ENCODE measurements around the gene C1QTNF4. TPM values are rescaled to one million over a fixed set of nuclear protein-coding genes. Genes with fewer than 3 reads are reported as not detected.
A peak's percentile ranks its signal among the peaks of the same experiment; 100 is the strongest.

C1QTNF4 gene
- total and polyA plus RNA-seq, 9 of the 15 experiments (the other 6 are each of a cell fraction or from before 2014, with no cell fraction given), result not detected

DNA sequence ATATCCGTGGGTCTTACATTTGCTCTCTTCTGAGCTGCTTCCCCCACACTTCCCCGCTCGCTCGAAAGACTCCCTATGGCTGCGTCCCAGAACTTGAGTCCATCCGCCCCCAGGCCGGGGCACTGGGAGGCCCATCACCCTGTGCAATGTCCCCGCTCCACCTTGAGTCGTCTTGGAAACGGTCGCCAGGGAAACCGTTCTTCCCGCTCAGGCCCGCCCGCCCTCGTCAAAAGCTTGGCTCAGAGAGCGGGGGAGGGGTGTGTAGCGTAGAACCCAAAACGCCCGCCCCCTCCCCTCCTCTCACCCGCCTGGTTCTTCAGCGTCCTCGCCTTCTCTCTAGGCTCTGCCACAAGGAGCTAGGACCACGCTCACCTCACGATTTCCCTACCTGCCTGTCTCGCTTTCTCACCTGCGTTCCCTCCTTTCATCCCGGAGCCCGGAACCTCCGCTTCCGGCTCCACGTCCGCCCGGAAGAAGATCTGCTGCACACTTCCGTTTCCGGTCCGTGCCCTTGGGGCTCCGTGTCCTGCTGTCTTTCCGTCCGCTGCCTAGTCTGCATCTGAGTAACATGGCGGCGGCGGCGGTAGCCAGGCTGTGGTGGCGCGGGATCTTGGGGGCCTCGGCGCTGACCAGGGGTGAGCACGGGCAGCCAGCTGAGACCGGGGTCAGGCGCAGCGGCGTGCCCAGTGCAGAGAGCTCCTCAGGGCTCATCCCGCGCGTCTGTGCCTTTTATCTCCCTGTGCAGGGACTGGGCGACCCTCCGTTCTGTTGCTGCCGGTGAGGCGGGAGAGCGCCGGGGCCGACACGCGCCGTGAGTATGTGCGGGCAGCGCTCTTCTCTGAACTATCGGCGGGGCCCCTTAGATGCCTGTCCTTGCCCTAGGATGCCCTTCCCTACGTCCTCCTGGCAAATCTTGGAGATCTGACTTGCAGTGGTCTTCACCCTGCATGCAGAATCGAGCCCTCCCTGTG is 15.4 kb downstream of the C1QTNF4 start, which contains the start of the genes KBTBD4 and NDUFS3 (continued):
- TF ChIP-seq, protein P1, sequence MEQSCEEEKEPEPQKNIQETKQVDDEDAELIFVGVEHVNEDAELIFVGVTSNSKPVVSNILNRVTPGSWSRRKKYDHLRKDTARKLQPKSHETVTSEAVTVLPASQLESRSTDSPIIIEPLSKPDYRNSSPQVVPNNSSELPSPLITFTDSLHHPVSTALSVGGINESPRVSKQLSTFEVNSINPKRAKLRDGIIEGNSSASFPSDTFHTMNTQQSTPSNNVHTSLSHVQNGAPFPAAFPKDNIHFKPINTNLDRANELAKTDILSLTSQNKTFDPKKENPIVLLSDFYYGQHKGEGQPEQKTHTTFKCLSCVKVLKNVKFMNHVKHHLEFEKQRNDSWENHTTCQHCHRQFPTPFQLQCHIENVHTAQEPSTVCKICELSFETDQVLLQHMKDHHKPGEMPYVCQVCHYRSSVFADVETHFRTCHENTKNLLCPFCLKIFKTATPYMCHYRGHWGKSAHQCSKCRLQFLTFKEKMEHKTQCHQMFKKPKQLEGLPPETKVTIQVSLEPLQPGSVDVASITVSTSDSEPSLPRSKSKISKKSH (CRISPR knock-in tag; IDR thresholded peaks at IDR 0.05), result no peak
- TF ChIP-seq MCM3 (IDR thresholded peaks at IDR 0.05) (no peak; the same call in 1 of the 2 replicates), SMAD3 (CRISPR knock-in tag; conservative IDR thresholded peaks at IDR 0.05) (no peak), TCF3 (CRISPR knock-in tag; IDR thresholded peaks at IDR 0.05) (peak; percentile 39), SAFB (IDR thresholded peaks at IDR 0.05; ENCODE audit: borderline replicate concordance, low read depth, low read length) (no peak), SIX5 (IDR thresholded peaks at IDR 0.05; ENCODE audit: borderline replicate concordance in 1 of 2, insufficient read depth in 1 of 2, low read depth in 1 of 2, low read length in 2 of 2) (peak; percentile 80 to 89), ZNF140 (CRISPR knock-in tag; IDR thresholded peaks at IDR 0.05) (no peak), NFRKB (IDR thresholded peaks at IDR 0.05; ENCODE audit: low read depth) (peak; percentile 100), TRIM28 (IDR thresholded peaks at IDR 0.05) (peak; percentile 86), ZKSCAN1 (IDR thresholded peaks at IDR 0.05; ENCODE audit: low read depth, low read length) (peak; percentile 81; the same call in 1 of the 2 replicates), ELK1 (CRISPR knock-in tag; IDR thresholded peaks at IDR 0.05) (no peak), DPF2 (IDR thresholded peaks at IDR 0.05) (peak; percentile 85), ZNF655 (CRISPR knock-in tag; IDR thresholded peaks at IDR 0.05) (no peak), CTCFL (IDR thresholded peaks at IDR 0.05; ENCODE audit: borderline replicate concordance, insufficient read depth, low read depth, low read length, poor library complexity, severe bottlenecking) (no peak), BHLHE40 (IDR thresholded peaks at IDR 0.05; ENCODE audit: low read length) (0 out of 2 replicates have a peak, but pooled peaks have one; percentile 6), ZNF436 (CRISPR knock-in tag; IDR thresholded peaks at IDR 0.05) (no peak), DLX4 (CRISPR knock-in tag; IDR thresholded peaks at IDR 0.05) (no peak)
- TF ChIP-seq, protein P2, sequence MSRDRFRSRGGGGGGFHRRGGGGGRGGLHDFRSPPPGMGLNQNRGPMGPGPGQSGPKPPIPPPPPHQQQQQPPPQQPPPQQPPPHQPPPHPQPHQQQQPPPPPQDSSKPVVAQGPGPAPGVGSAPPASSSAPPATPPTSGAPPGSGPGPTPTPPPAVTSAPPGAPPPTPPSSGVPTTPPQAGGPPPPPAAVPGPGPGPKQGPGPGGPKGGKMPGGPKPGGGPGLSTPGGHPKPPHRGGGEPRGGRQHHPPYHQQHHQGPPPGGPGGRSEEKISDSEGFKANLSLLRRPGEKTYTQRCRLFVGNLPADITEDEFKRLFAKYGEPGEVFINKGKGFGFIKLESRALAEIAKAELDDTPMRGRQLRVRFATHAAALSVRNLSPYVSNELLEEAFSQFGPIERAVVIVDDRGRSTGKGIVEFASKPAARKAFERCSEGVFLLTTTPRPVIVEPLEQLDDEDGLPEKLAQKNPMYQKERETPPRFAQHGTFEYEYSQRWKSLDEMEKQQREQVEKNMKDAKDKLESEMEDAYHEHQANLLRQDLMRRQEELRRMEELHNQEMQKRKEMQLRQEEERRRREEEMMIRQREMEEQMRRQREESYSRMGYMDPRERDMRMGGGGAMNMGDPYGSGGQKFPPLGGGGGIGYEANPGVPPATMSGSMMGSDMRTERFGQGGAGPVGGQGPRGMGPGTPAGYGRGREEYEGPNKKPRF (IDR thresholded peaks at IDR 0.05; ENCODE audit: low read depth, low read length), result no peak

All from K562 (cell line).